ENCODE data around the gene NACC1.

GRCh38 chr19:13089139-13089856, 28.8 kb upstream of the NACC1 start:
- TF ChIP-seq EP300 (IDR thresholded peaks at IDR 0.05) (no peak), CTCF (IDR thresholded peaks at IDR 0.05) (peak; percentile 7 to 42), POLR2A (IDR thresholded peaks at IDR 0.05) (no peak), POLR2AphosphoS5 (IDR thresholded peaks at IDR 0.05) (no peak)
